Memory B cell (primary cell): ENCODE data around the gene BRICD5.
A peak's percentile ranks its signal among the peaks of the same experiment; 100 is the strongest.

Experiments used
- ATAC-seq: fragments of 150-1000 bp; cut with Tn5 transposase; 2 replicates; pipeline ENCODE4 v1.10.0; 2021; ENCODE audit warnings: low read depth, mild to moderate bottlenecking, moderate library complexity
- DNase-seq, 2 donors: peaks; one replicate each; pipeline ENCODE4 v3.0.0; 2022; ENCODE audit warnings: low spot score in 2 of 2
- H3K27ac Mint-ChIP-seq: one replicate; pipeline ENCODE4 v1.8.0; 2022; ENCODE audit warnings: mild to moderate bottlenecking, moderate library complexity, mixed read lengths
- H3K27me3 Mint-ChIP-seq: one replicate; pipeline ENCODE4 v1.8.0; 2022; ENCODE audit warnings: mixed read lengths
- H3K36me3 Mint-ChIP-seq: one replicate; pipeline ENCODE4 v1.8.0; 2022; ENCODE audit warnings: mild to moderate bottlenecking, mixed read lengths
- H3K4me1 Mint-ChIP-seq: one replicate; pipeline ENCODE4 v1.8.0; 2022; ENCODE audit warnings: mixed read lengths
- H3K4me3 Mint-ChIP-seq: one replicate; pipeline ENCODE4 v1.8.0; 2022; ENCODE audit warnings: mild to moderate bottlenecking, moderate library complexity, mixed read lengths
- H3K9me3 Mint-ChIP-seq: one replicate; pipeline ENCODE4 v1.8.0; 2022; ENCODE audit warnings: mixed read lengths

Gene BRICD5

DNA sequence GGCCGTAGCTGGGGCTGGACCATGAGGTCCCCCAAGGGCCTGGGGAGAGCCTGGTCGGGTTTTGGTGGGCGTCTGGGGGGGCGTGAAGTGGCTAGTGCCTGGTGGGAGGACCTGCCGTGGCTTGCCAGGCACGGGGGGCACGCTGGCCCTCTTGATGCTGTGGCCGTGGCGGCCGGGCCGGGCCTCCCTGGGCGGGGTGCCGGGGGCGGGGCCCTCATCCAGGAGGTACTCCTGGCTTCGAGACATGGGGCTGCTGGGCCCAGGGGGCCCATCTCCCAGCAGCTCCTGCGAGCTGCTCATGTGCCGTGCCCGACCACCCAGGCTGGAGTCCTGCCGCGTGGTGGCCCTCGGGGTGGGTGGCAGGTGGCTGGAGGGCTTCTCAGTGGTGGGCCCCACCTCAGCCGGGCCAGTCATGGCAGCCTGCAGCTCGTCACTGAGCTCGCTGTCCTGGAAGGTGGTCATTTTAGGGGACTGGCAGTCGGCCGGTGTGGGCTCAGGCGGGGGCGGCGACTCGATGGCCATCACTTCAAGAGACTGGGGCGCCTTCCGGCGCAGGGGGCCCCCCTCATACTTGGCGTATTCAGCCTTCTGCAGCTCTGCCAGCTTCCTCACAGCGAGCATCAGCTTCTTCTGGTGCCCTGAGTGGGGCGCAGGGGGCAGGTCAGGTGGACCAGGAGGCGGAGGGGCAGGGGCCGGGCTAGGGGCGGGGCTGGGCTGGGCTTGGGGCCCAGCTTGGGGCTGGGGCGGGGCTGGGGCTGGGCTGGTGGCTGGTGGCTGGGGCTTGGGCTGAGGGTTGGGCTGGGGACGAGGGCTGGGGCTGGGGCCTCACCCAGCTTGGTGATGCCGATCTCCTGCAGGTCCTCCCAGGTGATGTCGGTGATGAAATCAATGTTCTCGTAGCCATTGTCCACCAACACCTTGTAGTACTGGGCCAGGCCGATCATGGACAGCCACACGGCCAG, 29.4 kb downstream of the BRICD5 start:
- DNase-seq = no peak
- Mint-ChIP-seq H3K4me1 (peaks cover 10% of the 10 kb centered on the region), H3K4me3 (no peak overlapping the region)

DNA sequence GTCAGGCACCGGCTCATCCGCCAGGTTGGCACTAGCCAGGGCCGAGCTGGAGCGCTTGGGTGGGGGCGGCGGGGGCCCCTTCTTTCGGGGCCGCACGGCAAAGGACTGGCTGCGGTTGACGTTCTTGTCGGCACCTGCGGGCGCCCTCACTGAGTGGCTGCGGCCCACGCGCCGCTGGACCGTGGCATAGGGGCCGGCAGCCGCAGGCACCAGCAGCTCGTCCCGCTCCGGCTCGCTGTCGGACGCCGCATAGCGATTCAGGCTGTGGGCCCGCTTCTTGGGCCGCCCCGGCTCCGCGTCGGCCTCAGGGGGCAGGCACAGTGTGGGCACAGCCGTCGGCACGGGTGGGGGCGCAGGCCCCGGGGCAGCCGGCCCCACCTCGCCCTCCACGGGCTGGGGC, 30.2 kb downstream of the BRICD5 start:
- ATAC-seq = no peak
- Mint-ChIP-seq H3K36me3 (peaks cover 2% of the 10 kb centered on the region), H3K9me3 (no peaks in the 10 kb centered on the region), H3K27ac (no peak overlapping the region), H3K27me3 (no peaks in the 10 kb centered on the region), H3K4me3 (no peak overlapping the region), H3K4me1 (peaks cover 10% of the 10 kb centered on the region)
- DNase-seq = no peak

More for the DNA sequence above, 29.4 kb downstream of the BRICD5 start:
- Mint-ChIP-seq H3K27me3 (no peaks in the 10 kb centered on the region), H3K36me3 (peaks cover 2% of the 10 kb centered on the region), H3K27ac (no peak overlapping the region), H3K9me3 (no peaks in the 10 kb centered on the region)
- no peak for ATAC-seq

DNA sequence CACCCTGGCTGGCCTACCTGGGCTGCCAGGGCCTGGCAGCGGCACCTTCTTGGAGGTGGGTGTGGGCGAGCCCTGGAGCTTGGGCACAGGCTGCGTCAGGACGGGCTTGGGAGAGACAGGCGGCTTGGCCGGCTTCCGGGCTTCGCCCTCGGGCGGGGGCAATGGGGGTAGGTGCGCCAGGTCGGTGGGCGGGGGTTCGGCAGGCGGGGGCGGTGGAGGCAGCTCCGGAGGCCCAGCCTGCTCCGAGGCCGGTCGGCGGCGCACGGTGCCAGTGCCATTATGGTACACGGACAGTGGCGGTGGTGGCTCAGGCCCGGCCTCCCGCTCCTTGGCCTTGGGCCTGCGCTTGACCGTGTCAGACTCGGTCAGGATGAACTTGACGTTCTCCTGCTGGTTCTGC, 31.1 kb downstream of the BRICD5 start:
- DNase-seq (no peak), ATAC-seq (no peak)
- H3K4me1 Mint-ChIP-seq = peaks cover 9% of the 10 kb centered on the region
- H3K27me3 Mint-ChIP-seq = no peaks in the 10 kb centered on the region
- H3K27ac Mint-ChIP-seq = no peak overlapping the region
- no peak overlapping the region for H3K4me3 Mint-ChIP-seq
- H3K36me3 Mint-ChIP-seq = peaks cover 2% of the 10 kb centered on the region
- no peaks in the 10 kb centered on the region for H3K9me3 Mint-ChIP-seq

DNA sequence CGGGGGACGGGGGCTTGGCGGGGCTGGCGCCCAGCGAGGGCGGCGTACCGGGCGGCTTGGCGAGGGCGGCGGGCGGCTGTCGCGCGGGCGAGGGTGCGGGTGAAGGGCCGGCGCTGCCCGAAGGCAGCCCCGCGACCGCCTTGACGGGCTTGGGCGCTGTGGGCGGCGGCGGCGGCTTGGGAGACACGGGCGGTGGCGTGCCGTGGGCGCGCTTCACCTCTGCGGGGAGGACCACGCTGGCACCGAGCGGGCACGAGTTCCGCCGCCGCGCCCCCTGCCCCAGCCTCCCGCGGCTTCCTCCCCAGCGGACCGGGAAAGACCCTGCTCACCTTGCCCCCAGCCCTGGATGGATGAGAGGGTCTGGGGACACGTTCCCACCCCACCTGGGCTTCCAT, 31.6 kb downstream of the BRICD5 start:
- Mint-ChIP-seq H3K4me3 (no peak overlapping the region), H3K27me3 (no peaks in the 10 kb centered on the region), H3K27ac (no peak overlapping the region), H3K4me1 (peaks cover 6% of the 10 kb centered on the region), H3K9me3 (no peaks in the 10 kb centered on the region), H3K36me3 (peaks cover 7% of the 10 kb centered on the region)
- no peak for ATAC-seq
- no peak for DNase-seq

DNA sequence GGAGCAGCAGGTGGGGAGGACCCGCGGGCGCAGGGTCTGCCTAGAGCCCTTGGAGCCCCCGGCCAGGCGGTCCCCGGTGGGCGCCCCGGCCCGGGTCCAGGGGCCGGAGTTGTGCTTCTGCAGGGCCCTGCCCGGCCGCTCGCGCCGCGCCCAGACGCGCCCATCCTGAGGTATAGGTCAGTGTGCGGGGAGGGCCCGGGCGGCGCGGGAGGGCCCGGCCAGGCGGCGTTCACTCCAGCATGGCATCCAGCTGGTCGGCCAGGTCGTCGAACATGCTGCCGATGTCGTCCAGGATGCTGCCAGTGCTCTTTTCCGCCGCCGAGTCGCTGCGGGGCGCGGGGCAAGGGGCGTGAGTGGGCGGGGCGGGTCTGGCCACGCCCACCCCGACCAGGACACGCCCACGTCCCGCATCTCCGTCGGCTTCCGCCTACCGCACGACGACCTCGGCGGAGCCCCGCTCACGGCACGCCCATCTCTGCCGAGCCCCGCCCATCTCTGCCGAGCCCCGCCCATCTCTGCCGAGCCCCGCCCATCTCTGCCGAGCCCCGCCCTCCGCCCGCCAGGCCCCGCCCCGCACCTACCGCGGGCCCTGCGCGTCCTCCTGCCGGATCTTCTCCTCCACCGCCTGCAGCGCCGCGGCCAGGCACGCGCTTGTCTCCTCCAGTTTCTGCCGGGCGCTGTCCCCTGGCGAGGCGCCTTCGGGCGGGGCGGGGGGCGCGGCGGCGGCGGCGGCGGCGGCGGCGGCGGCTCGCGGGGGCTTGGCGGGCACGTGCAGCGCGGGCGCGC, 32.1 kb downstream of the BRICD5 start:
- Mint-ChIP-seq H3K36me3 (peaks cover 10% of the 10 kb centered on the region), H3K27ac (no peak overlapping the region), H3K9me3 (no peaks in the 10 kb centered on the region), H3K4me3 (no peak overlapping the region), H3K27me3 (no peaks in the 10 kb centered on the region), H3K4me1 (peaks cover 4% of the 10 kb centered on the region)
- DNase-seq (no peak), ATAC-seq (peak; percentile 59)

DNA sequence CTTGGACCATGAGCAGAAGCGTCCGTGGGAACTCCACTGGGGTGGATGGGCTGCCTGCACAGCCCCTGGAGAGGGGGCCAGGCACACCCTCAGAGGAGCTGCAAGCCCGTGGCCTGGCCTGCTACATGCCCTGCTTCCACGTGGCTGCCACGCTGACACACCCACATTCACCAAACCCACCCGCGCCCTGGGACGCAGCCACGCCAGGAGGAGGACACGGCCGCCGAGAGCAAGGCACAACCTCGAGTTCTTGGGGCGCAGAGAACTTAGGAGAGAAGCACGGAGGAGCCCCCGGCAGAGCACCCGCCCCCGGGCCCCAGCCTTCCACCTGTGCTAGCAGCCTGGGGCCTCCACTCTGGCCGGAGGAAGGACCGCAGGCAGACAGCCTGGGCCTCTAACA, 33.1 kb downstream of the BRICD5 start:
- DNase-seq (no peak), ATAC-seq (no peak)
- no peaks in the 10 kb centered on the region for H3K27me3 Mint-ChIP-seq
- H3K4me1 Mint-ChIP-seq = no peaks in the 10 kb centered on the region
- H3K36me3 Mint-ChIP-seq = peaks cover 11% of the 10 kb centered on the region
- no peak overlapping the region for H3K27ac Mint-ChIP-seq
- H3K4me3 Mint-ChIP-seq = no peak overlapping the region
- no peaks in the 10 kb centered on the region for H3K9me3 Mint-ChIP-seq

DNA sequence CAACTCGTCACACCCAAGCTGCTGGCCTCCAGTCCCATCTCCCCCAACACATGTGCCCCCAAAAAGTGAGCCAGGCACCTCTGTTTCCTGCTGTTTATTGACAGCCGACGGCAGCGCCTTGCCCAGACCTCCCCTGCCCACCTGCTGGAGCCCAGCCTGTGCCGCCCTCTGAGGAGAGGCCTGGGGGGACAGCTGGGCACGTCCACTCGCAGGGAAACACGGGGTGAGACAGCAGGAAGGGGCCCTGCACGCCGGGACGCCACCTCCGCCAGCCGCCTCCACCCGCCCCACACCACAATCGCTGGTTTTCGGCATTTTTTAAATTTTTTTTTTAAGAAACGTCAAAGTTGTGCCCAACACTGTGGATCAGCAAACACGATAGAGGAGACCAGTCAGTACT, 33.6 kb downstream of the BRICD5 start:
- no peaks in the 10 kb centered on the region for H3K4me1 Mint-ChIP-seq
- no peaks in the 10 kb centered on the region for H3K9me3 Mint-ChIP-seq
- H3K27me3 Mint-ChIP-seq = no peaks in the 10 kb centered on the region
- DNase-seq = no peak
- no peak overlapping the region for H3K4me3 Mint-ChIP-seq
- peaks cover 11% of the 10 kb centered on the region for H3K36me3 Mint-ChIP-seq
- no peak for ATAC-seq
- no peak overlapping the region for H3K27ac Mint-ChIP-seq

DNA sequence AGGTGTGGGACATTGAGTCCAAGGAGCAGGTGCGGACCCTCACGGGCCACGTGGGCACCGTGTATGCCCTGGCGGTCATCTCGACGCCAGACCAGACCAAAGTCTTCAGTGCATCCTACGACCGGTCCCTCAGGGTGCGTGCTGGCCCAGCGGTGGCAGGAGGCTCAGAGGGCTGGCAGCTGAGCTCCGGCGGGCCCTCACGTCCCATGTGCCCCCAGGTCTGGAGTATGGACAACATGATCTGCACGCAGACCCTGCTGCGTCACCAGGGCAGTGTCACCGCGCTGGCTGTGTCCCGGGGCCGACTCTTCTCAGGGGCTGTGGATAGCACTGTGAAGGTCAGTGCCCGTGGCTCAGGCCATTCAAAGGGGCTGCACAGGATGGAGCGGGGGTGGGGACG, 34.6 kb downstream of the BRICD5 start:
- Mint-ChIP-seq H3K9me3 (no peaks in the 10 kb centered on the region), H3K4me3 (no peak overlapping the region)

DNA sequence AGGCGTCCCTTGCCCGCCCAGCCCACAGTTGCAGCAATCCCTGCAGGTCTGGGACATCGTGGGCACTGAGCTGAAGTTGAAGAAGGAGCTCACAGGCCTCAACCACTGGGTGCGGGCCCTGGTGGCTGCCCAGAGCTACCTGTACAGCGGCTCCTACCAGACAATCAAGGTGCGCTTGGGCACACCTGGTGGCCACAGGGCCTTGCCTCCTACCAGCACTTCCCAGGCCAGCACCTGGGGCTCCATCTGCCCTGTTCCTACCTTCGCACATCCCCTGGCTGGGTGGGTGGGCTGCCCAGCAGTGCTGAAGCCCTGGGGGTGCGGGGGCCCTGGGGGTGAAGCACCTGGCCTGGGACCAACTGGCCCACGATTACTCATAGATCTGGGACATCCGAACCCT, 35.2 kb downstream of the BRICD5 start:
- H3K36me3 Mint-ChIP-seq = peaks cover 11% of the 10 kb centered on the region
- H3K27me3 Mint-ChIP-seq = no peaks in the 10 kb centered on the region
- ATAC-seq (no peak), DNase-seq (no peak)
- H3K9me3 Mint-ChIP-seq = no peaks in the 10 kb centered on the region
- H3K4me1 Mint-ChIP-seq = no peaks in the 10 kb centered on the region
- no peak overlapping the region for H3K4me3 Mint-ChIP-seq
- H3K27ac Mint-ChIP-seq = no peak overlapping the region

More for the DNA sequence above, 34.6 kb downstream of the BRICD5 start:
- DNase-seq = no peak
- no peaks in the 10 kb centered on the region for H3K4me1 Mint-ChIP-seq
- peaks cover 11% of the 10 kb centered on the region for H3K36me3 Mint-ChIP-seq
- no peak for ATAC-seq
- H3K27ac Mint-ChIP-seq = no peak overlapping the region
- no peaks in the 10 kb centered on the region for H3K27me3 Mint-ChIP-seq

DNA sequence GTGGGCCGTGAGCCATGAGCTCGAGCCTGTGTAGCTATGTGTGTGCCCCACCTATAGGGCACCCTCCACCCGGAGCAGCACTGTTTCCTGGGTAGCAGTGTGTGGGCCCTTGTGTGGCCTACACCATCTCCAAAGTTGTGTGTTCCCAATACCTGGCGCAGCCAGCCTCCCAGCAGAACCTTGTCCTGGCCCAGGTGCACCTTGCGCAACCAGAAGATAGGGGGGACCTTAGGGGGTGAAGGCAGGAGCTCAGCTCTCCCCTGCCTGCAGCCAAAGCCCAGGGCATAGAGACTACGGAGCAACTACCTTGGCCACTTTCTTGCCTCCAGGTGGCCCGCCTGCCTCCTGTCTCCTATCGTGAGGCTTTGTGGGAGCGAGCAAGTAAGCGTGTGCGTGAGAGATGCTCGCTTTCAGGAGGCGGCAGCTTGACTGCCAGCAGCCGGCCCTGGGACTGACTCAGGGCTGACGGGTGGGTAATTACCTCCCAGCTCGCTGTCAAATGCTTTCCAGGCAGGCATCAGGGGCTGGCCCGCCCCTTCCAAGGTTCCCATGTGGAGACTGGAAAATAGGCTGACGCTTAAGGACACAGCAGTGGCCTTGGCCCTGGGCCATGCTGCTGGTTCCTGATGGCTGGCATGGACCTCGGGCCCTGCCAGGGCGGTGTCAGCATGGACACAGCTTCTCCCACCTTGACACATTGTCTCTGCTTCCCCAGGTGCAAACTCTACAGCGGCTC, 36.1 kb downstream of the BRICD5 start:
- Mint-ChIP-seq H3K27me3 (no peaks in the 10 kb centered on the region), H3K4me1 (no peaks in the 10 kb centered on the region), H3K9me3 (no peaks in the 10 kb centered on the region), H3K27ac (no peak overlapping the region), H3K36me3 (peaks cover 11% of the 10 kb centered on the region), H3K4me3 (no peak overlapping the region)
- no peak for ATAC-seq
- DNase-seq = no peak

DNA sequence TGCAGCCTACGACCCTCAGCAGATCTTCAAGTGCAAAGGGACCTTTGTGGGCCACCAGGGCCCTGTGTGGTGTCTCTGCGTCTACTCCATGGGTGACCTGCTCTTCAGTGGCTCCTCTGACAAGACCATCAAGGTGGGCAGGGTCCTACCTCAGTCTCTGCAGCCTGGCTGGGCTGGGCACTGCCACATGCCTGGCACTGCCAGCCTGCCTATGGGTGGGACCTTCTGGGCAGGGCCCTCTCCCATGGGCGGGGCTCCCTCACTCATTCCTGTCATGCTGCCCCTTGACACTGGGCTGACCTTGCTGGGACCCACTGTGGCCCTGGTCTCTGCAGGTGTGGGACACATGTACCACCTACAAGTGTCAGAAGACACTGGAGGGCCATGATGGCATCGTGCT, 36.7 kb downstream of the BRICD5 start:
- Mint-ChIP-seq H3K9me3 (no peaks in the 10 kb centered on the region), H3K4me3 (no peak overlapping the region), H3K36me3 (peaks cover 11% of the 10 kb centered on the region), H3K27ac (no peak overlapping the region), H3K4me1 (no peaks in the 10 kb centered on the region), H3K27me3 (no peaks in the 10 kb centered on the region)
- ATAC-seq (no peak), DNase-seq (no peak)

DNA sequence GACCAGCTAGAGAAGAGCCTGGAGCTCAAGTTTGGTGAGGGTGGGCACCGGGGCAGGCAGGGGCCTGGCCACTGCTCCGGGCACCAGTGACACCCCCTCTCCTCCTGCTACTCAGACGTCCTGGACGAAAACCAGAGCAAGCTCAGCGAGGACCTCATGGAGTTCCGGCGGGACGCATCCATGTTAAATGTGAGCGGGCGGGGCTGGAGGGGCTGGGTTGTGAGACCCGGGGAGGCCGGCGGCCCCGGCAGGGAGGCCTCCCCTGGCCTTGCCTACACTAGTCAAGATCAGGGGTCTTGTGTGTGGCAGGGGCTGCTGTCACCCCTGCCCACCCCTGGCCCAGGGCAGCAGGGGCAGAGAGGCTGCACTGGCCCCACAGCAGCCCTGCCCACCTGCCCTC, 37.3 kb downstream of the BRICD5 start:
- Mint-ChIP-seq H3K27ac (no peak overlapping the region), H3K36me3 (peaks cover 11% of the 10 kb centered on the region), H3K4me3 (no peak overlapping the region), H3K9me3 (no peaks in the 10 kb centered on the region), H3K27me3 (no peaks in the 10 kb centered on the region), H3K4me1 (no peaks in the 10 kb centered on the region)
- ATAC-seq (no peak), DNase-seq (no peak)

DNA sequence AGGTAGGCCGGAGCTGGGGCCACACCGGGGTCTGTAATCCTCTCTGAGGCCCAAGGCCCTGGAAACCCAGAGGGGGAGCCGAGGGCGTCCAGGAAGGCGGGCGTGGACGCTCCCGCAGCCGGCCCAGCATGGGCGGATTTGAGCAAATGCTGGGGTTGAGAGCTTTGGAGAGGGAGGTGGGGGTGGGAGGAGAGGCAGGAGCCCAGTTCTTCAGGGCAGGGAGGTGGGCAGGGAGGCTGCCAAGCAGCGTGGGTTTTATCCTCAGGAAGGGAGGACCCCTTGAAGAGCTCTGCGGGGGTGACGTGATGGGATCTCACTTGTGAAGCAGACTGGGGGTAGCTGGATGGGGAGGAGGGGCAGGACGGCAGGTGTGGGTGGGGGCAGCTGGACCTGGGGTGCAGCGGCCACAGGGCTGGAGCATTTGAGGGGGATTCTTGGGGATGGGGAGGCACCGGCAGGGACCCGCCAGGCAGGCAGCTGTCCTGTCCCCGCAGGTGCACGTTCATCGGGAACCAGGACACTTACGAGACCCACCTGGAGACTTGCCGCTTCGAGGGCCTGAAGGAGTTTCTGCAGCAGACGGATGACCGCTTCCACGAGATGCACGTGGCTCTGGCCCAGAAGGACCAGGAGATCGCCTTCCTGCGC, 37.9 kb downstream of the BRICD5 start:
- no peaks in the 10 kb centered on the region for H3K9me3 Mint-ChIP-seq
- no peak overlapping the region for H3K27ac Mint-ChIP-seq
- H3K4me3 Mint-ChIP-seq = no peak overlapping the region
- ATAC-seq (no peak), DNase-seq (no peak)
- H3K27me3 Mint-ChIP-seq = no peaks in the 10 kb centered on the region
- no peaks in the 10 kb centered on the region for H3K4me1 Mint-ChIP-seq
- H3K36me3 Mint-ChIP-seq = peaks cover 14% of the 10 kb centered on the region
